Endothelial cell of umbilical vein (primary cell): ENCODE measurements around the gene CLASRP. TPM values are rescaled to one million over a fixed set of nuclear protein-coding genes. Genes with fewer than 3 reads are reported as not detected.

Source experiments
- Bru-seq: library from RNA; stranded (reverse); fragments of 400-500 nt; gene quantifications from one replicate; lab custom pipeline; 2021; lab: Mats Ljungman, UMichigan
- BruChase-seq, 2 experiments: library from RNA; stranded (reverse); fragments of 400-500 nt; gene quantifications; one replicate each; lab custom pipeline; 2021; lab: Mats Ljungman, UMichigan
- BruUV-seq: library from RNA; stranded (reverse); fragments of 400-500 nt; replicated peaks from 2 replicates; lab custom pipeline; 2021; lab: Mats Ljungman, UMichigan
- CTCF ChIA-PET: fragments of 300-600, 350-600 bp; sonication (Branson Sonifier 250); formaldehyde crosslinking; loops from one replicate; lab custom pipeline; 2021; ENCODE audit warnings: antibody characterized with exemption, inconsistent platforms; lab: Charles Lee
- POLR2A ChIA-PET: fragments of 300-600, 350-600 bp; sonication (Branson Sonifier 250); formaldehyde crosslinking; loops from one replicate; lab custom pipeline; 2021; ENCODE audit warnings: antibody characterized with exemption, inconsistent platforms; lab: Charles Lee
- DNase-seq: peaks from one replicate; pipeline ENCODE4 v3.0.0-alpha.2; 2011; ENCODE audit warnings: low read depth, low spot score
- FAIRE-seq: peaks from 2 replicates; lab custom pipeline; 2011; peaks lifted over from hg19 to GRCh38; lab: Jason Lieb, UNC
- H2AFZ ChIP-seq: 2 replicates; pipeline ENCODE4 v1.6.0; 2012; ENCODE audit warnings: low read depth, low read length, control low read depth, inconsistent platforms
- H3K27ac ChIP-seq: 2 replicates; pipeline ENCODE4 v1.5.1; 2011; ENCODE audit warnings: low read depth, mild to moderate bottlenecking, control low read depth, low read length, moderate library complexity; ENCODE audit not compliant: insufficient read depth
- H3K27me3 ChIP-seq, 2 experiments: 2 replicates each; pipeline versions ENCODE4 v1.6.0 to v1.6.1; 2011; ENCODE audit warnings: low read length in 2 of 2, mixed read lengths in 1 of 2; ENCODE audit not compliant: control insufficient read depth in 2 of 2, insufficient read depth in 2 of 2
- H3K36me3 ChIP-seq, 2 experiments: 2 replicates in 1 of 2; 3 replicates in 1 of 2; pipeline ENCODE4 v1.5.1; 2011; ENCODE audit warnings: low read length in 2 of 2, mild to moderate bottlenecking in 1 of 2, moderate library complexity in 1 of 2; ENCODE audit not compliant: control insufficient read depth in 2 of 2, insufficient read depth in 2 of 2; ENCODE audit errors: extremely low read depth in 1 of 2
- H3K4me1 ChIP-seq: 3 replicates; pipeline ENCODE4 v1.5.1; 2011; ENCODE audit warnings: mild to moderate bottlenecking, low read length; ENCODE audit not compliant: control insufficient read depth, insufficient read depth; ENCODE audit errors: extremely low read depth
- H3K4me2 ChIP-seq: 2 replicates; pipeline ENCODE4 v1.6.1; 2011; ENCODE audit warnings: low read length, control low read depth, mixed read lengths; ENCODE audit not compliant: insufficient read depth
- H3K4me3 ChIP-seq, 3 experiments: fragments of 200-600 bp in 1 of 3; sonication (generic), shearing (Covaris generic) in 1 of 3; replicated peaks in 1 of 3; 2 replicates each; pipeline ENCODE4 v1.5.1; 2011 to 2016; ENCODE audit warnings: control low read depth in 3 of 3, low read length in 3 of 3, mild to moderate bottlenecking in 2 of 3, inconsistent platforms in 1 of 3, low read depth in 1 of 3, moderate library complexity in 1 of 3; ENCODE audit not compliant: insufficient read depth in 1 of 3
- H3K79me2 ChIP-seq: 2 replicates; pipeline ENCODE4 v1.6.0; 2012; ENCODE audit warnings: low read length, inconsistent platforms; ENCODE audit not compliant: control insufficient read depth, insufficient read depth
- H3K9ac ChIP-seq: replicated peaks from 2 replicates; pipeline ENCODE3; 2011; ENCODE audit warnings: low read length, control low read depth; ENCODE audit not compliant: insufficient read depth; ENCODE audit errors: extremely low read depth
- H3K9me1 ChIP-seq: replicated peaks from 3 replicates; pipeline ENCODE4 v1.6.0; 2011; ENCODE audit warnings: mild to moderate bottlenecking, low read length; ENCODE audit not compliant: control insufficient read depth, insufficient read depth; ENCODE audit errors: extremely low read depth
- H3K9me3 ChIP-seq: replicated peaks from 2 replicates; pipeline ENCODE4 v1.5.1; 2012; ENCODE audit warnings: low read length, inconsistent platforms; ENCODE audit not compliant: control insufficient read depth, insufficient read depth
- H4K20me1 ChIP-seq: replicated peaks from 2 replicates; pipeline ENCODE3; 2011; ENCODE audit warnings: mild to moderate bottlenecking, low read length; ENCODE audit not compliant: control insufficient read depth, insufficient read depth; ENCODE audit errors: extremely low read depth
- GATA2 ChIP-seq: IDR thresholded peaks from 2 replicates; pipeline ENCODE4 v1.7.0; 2011; ENCODE audit warnings: low read depth, mild to moderate bottlenecking, moderate library complexity, mixed read lengths, low read length; ENCODE audit not compliant: insufficient read length, insufficient read depth
- POLR2A ChIP-seq: IDR thresholded peaks from 2 replicates; pipeline ENCODE4 v1.6.1; 2012; ENCODE audit warnings: low read depth, mild to moderate bottlenecking, control low read depth, low read length
- POLR2AphosphoS5 ChIP-seq: IDR thresholded peaks from 2 replicates; pipeline ENCODE4 v1.6.1; 2012; ENCODE audit warnings: low read depth, mild to moderate bottlenecking, control low read depth, low read length, moderate library complexity; ENCODE audit not compliant: insufficient read depth
- dilution Hi-C: fragments of 300-500 bp; cut with MboI; formaldehyde crosslinking; loops from one replicate; pipeline ENCODE4 v1.15.0; 2019; ENCODE audit warnings: low sequenced_read_pairs; ENCODE audit not compliant: extremely low pct_ligation_motif_present
- intact Hi-C: fragments of 100-400 bp; cut with micrococcal nuclease; formaldehyde crosslinking; loops from one replicate; pipeline ENCODE4 v1.10.0; 2022
- long read RNA-seq: library from polyadenylated mRNA; stranded (forward); transcript quantifications from one replicate; pipeline ENCODE4 v2.0.0, GENCODE V29; 2021
- polyA minus RNA-seq, 3 experiments: library from RNA; depleted of rRNA, polyadenylated mRNA; stranded (reverse); fragments of >200 nt; gene quantifications; 1 replicate in 1 of 3; 2 replicates in 2 of 3; pipeline ENCODE4 v1.2.3, GENCODE V29; 2011
- polyA plus RNA-seq, 4 experiments: library from polyadenylated mRNA; depleted of rRNA in 3 of 4; stranded (reverse) in 3 of 4; unstranded in 1 of 4; fragments of >200 nt; gene quantifications; 2 replicates each; pipeline versions ENCODE4 v1.2.1 to v1.2.3, GENCODE V29; 2011 to 2012; ENCODE audit warnings: missing spikeins in 1 of 4
- total RNA-seq: library from RNA; stranded (reverse); gene quantifications from 2 replicates; pipeline ENCODE4 v1.2.3, GENCODE V29; 2021

CLASRP gene, protein sequence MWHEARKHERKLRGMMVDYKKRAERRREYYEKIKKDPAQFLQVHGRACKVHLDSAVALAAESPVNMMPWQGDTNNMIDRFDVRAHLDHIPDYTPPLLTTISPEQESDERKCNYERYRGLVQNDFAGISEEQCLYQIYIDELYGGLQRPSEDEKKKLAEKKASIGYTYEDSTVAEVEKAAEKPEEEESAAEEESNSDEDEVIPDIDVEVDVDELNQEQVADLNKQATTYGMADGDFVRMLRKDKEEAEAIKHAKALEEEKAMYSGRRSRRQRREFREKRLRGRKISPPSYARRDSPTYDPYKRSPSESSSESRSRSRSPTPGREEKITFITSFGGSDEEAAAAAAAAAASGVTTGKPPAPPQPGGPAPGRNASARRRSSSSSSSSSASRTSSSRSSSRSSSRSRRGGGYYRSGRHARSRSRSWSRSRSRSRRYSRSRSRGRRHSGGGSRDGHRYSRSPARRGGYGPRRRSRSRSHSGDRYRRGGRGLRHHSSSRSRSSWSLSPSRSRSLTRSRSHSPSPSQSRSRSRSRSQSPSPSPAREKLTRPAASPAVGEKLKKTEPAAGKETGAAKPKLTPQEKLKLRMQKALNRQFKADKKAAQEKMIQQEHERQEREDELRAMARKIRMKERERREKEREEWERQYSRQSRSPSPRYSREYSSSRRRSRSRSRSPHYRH
- 70.7 and 77.0 TPM in 2 replicates for total RNA-seq
- 30.5 and 40.7 TPM in 2 replicates for polyA plus RNA-seq
- 15.1 and 16.4 TPM in 2 replicates for polyA plus RNA-seq (2011; cell fraction: cytosol; rRNA removed)
- polyA plus RNA-seq (2011; cell fraction: nucleus; rRNA removed) = 229 and 268 TPM in 2 replicates
- polyA plus RNA-seq (2012) = 48.1 and 63.0 TPM in 2 replicates
- polyA minus RNA-seq = 32.1 and 43.6 TPM in 2 replicates
- 6.7 TPM for polyA minus RNA-seq (2011; cell fraction: cytosol; rRNA and poly(A)+ RNA removed)
- 44.7 and 55.3 TPM in 2 replicates for polyA minus RNA-seq (2011; cell fraction: nucleus; rRNA and poly(A)+ RNA removed)
- percentile 69 among the genes with signal in this experiment for Bru-seq, nascent RNA
- percentile 76 among the genes with signal in this experiment for BruChase-seq, experiment 1, labeled RNA remaining after a 6-hour chase
- BruChase-seq, experiment 2, labeled RNA remaining after a 2-hour chase = percentile 74 among the genes with signal in this experiment
- long read RNA-seq, transcript CLASRP-201 (21 exons, 2,234 nt) = major isoform, 5 of 12 reads
- long read RNA-seq, partial matches to known transcripts = 3 of 12 reads
- long read RNA-seq, other reads (novel, unspliced or antisense) = 3 of 12 reads

DNA sequence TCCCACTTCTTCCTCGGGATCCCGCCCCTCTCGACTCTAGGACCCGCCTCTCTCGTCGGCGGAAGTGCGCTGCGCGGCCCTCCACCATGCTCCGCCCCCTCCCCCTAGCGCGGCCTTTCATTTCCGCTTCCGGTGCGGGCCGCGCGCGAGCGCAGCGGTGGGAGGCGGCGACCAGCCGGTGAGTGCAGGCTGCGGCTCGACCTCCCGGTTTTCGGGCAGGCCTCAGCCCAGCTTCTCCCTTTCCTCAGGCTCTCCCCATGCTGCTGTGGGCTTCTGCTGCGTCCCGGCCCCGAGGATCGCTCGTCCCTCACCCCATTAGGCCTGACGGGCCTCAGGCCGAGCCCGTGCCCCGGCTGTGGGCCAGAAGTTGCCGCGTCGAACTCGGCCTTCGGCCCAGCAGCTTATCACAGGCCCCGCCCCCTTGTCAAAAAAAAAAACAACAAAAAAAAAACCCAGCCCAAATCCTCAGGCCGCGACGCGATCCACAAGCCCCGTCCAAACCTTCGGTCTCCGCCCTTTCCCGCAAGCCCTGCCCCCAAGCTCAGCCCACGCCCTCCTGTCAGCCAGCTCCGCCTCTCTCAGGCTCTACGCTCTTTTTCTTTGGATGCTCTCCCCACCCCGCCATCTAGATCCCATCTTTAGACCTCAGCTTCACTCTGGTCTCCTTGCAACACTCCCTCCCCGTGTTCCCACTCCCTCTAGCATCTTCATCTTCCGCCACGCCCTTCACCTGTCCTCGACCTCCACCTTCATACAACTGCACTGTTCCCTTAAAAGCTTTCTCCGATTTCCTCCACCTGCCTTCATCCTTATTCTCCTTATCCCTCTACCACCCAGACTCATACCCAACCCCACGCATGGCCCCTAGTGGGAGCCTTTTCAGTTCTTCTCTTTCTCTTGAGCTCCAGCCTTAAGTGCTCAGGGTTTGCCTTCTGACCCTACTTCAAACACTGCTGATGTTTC, at the start of gene CLASRP:
Gene CLASRP (plus strand): TSS at position 115 of the 963 bp plus-strand sequence. CDS start 1,168 bp downstream, outside the sequence.
- Histone ChIP-seq H3K9me3 (no peaks in the 10 kb centered on the region), H2AFZ (peak within 1 kb of the TSS; percentile 80), H3K27me3 (no peaks in the 10 kb centered on the region), H3K27ac (peak within 1 kb of the TSS; percentile 74), H3K9me1 (no peaks in the 10 kb centered on the region), H3K4me3 (peak within 1 kb of the TSS; percentile 55 to 95 (median 69)), H3K9ac (peak within 1 kb of the TSS; percentile 83), H3K36me3 (peaks cover 0 to 33% of the 10 kb centered on the region in 2 experiments), H3K4me1 (peaks cover 11% of the 10 kb centered on the region), H3K79me2 (peaks cover 36% of the 10 kb centered on the region), H3K4me2 (peak within 1 kb of the TSS; percentile 89), H4K20me1 (peaks cover 3% of the 10 kb centered on the region)
- dilution Hi-C loops = no loop called here
- TSS peak; percentile 38 for BruUV-seq
- intact Hi-C loops = loop anchor here (1.0 to 5.0 kb wide), 2 partner anchors 37 to 38 kb away; partner anchors contain the start of genes GEMIN7 and ZNF296
- TF ChIP-seq POLR2AphosphoS5 (peak; percentile 91), POLR2A (peak; percentile 91), GATA2 (no peak)
- DNase-seq = peak; percentile 85
- FAIRE-seq = peak; percentile 96
- CTCF ChIA-PET = interaction anchor here (1.1 to 3.2 kb wide), 6 partner anchors 12 to 52 kb away, joined by 3 to 23 read pairs (median 5); no protein-coding TSS in a partner anchor
- POLR2A ChIA-PET = interaction anchor here (0.5 to 1.0 kb wide), 5 partner anchors 12 to 124 kb away, joined by 3 to 7 read pairs (median 3); partner anchors contain the start of gene CLPTM1
